GM12878 (cell line): ENCODE measurements around the gene CLDN6. TPM values are rescaled to one million over a fixed set of nuclear protein-coding genes. Genes with fewer than 3 reads are reported as not detected.

Experiments used
- ATAC-seq: fragments of 200-7000 bp; cut with Tn5 transposase; 3 replicates; pipeline ENCODE4 v1.9.1; 2020; ENCODE audit warnings: mild to moderate bottlenecking, moderate library complexity
- BruUV-seq: library from RNA; stranded (reverse); fragments of 400-500 nt; replicated peaks from 2 replicates; lab custom pipeline; 2021; lab: Mats Ljungman, UMichigan
- CTCF ChIA-PET: fragments of 300-600 bp; sonication (Branson Sonifier 250); formaldehyde crosslinking; extraction: SDS; loops from one replicate; lab custom pipeline; 2021; ENCODE audit warnings: inconsistent platforms; lab: Yijun Ruan, JAX
- POLR2A ChIA-PET: fragments of 350-600 bp; formaldehyde crosslinking; extraction: SDS; loops from one replicate; lab custom pipeline; 2021; ENCODE audit warnings: inconsistent platforms; lab: Charles Lee
- RAD21 ChIA-PET: fragments of 300-600 bp; sonication (Branson Sonifier 250); formaldehyde crosslinking; loops from one replicate; lab custom pipeline; 2023; ENCODE audit warnings: antibody characterized with exemption; ENCODE audit not compliant: unreplicated experiment; lab: Charles Lee
- SMC1A ChIA-PET: fragments of 300-600 bp; sonication (Branson Sonifier 250); formaldehyde crosslinking; loops from one replicate; lab custom pipeline; 2023; ENCODE audit not compliant: unreplicated experiment, uncharacterized antibody; lab: Charles Lee
- DNase-seq: peaks from one replicate; pipeline ENCODE4 v3.0.0-alpha.2; 2011; ENCODE audit warnings: low read depth, low spot score
- FAIRE-seq: peaks from 3 replicates; lab custom pipeline; 2011; peaks lifted over from hg19 to GRCh38; lab: Jason Lieb, UNC
- H2AFZ ChIP-seq: 2 replicates; pipeline ENCODE4 v1.6.0; 2011; ENCODE audit warnings: low read depth, low read length, control low read depth; ENCODE audit not compliant: control insufficient read depth
- H3K27ac ChIP-seq: 2 replicates; pipeline ENCODE4 v1.5.1; 2011; ENCODE audit warnings: control low read depth; ENCODE audit not compliant: control insufficient read depth, insufficient read depth
- H3K27me3 ChIP-seq, 2 experiments: replicated peaks in 1 of 2; 2 replicates each; pipeline versions ENCODE4 v1.6.0 to v1.6.1; 2011; ENCODE audit warnings: low read length in 1 of 2; ENCODE audit not compliant: control insufficient read depth in 2 of 2, insufficient read depth in 2 of 2
- H3K36me3 ChIP-seq, 2 experiments: 2 replicates each; pipeline ENCODE4 v1.5.1; 2011; ENCODE audit warnings: low read length in 1 of 2; ENCODE audit not compliant: control insufficient read depth in 2 of 2, insufficient read depth in 2 of 2
- H3K4me1 ChIP-seq: 2 replicates; pipeline ENCODE4 v1.6.1; 2011; ENCODE audit warnings: mild to moderate bottlenecking, low read length, moderate library complexity, mixed read lengths; ENCODE audit not compliant: control insufficient read depth, insufficient read depth
- H3K4me2 ChIP-seq: 2 replicates; pipeline ENCODE4 v1.6.0; 2011; ENCODE audit warnings: control low read depth; ENCODE audit not compliant: control insufficient read depth, insufficient read depth
- H3K4me3 ChIP-seq: fragments of 200-600 bp; sonication (generic); 2 replicates; pipeline ENCODE4 v1.5.1; 2016
- H3K79me2 ChIP-seq: 2 replicates; pipeline ENCODE4 v1.6.0; 2011; ENCODE audit warnings: low read length; ENCODE audit not compliant: control insufficient read depth, insufficient read depth
- H3K9ac ChIP-seq: 2 replicates; pipeline ENCODE4 v1.8.0; 2011; ENCODE audit warnings: low read length, control low read depth, mixed read lengths; ENCODE audit not compliant: control insufficient read depth, insufficient read depth
- H3K9me3 ChIP-seq: replicated peaks from 3 replicates; pipeline ENCODE4 v1.5.1; 2011; ENCODE audit warnings: mild to moderate bottlenecking, low read length; ENCODE audit not compliant: control insufficient read depth, insufficient read depth
- H4K20me1 ChIP-seq: 2 replicates; pipeline ENCODE4 v1.6.0; 2011; ENCODE audit not compliant: control insufficient read depth, insufficient read depth
- CEBPB ChIP-seq, 2 experiments: fragments of 150-350 bp in 1 of 2; IDR thresholded peaks; 2 replicates each; pipeline ENCODE4 v1.6.1; 2012 to 2014; ENCODE audit warnings: low read depth in 2 of 2, low read length in 2 of 2, borderline replicate concordance in 1 of 2, inconsistent platforms in 1 of 2
- FOS ChIP-seq: IDR thresholded peaks from 3 replicates; pipeline ENCODE4 v1.6.1; 2011; ENCODE audit warnings: borderline replicate concordance; ENCODE audit not compliant: insufficient read length; ENCODE audit errors: extremely low read depth
- IRF4 ChIP-seq: IDR thresholded peaks from 2 replicates; pipeline ENCODE4 v1.6.1; 2011; ENCODE audit warnings: low read depth, low read length
- POU2F2 ChIP-seq: IDR thresholded peaks from 3 replicates; pipeline ENCODE4 v1.6.1; 2011; ENCODE audit warnings: low read depth, mild to moderate bottlenecking, low read length, borderline replicate concordance
- SIX5 ChIP-seq: IDR thresholded peaks from 2 replicates; pipeline ENCODE4 v1.6.1; 2011; ENCODE audit warnings: mild to moderate bottlenecking, low read depth, low read length, moderate library complexity; ENCODE audit not compliant: severe bottlenecking
- SUPT20H ChIP-seq: IDR thresholded peaks from 2 replicates; pipeline ENCODE4 v1.6.1; 2011; ENCODE audit warnings: low read depth, mild to moderate bottlenecking, low read length, moderate library complexity, borderline replicate concordance; ENCODE audit not compliant: control insufficient read depth
- TCF3 ChIP-seq: IDR thresholded peaks from 2 replicates; pipeline ENCODE4 v1.6.1; 2012; ENCODE audit warnings: low read depth, mild to moderate bottlenecking, low read length, borderline replicate concordance; ENCODE audit not compliant: insufficient read depth
- WGBS: methylation state at CpG from one replicate; pipeline ENCODE4 v1.1.6; 2016; ENCODE audit warnings: low lambda C conversion rate; ENCODE audit not compliant: insufficient replicate concordance, insufficient coverage; ENCODE audit errors: missing lambda C conversion rate; 5-methylcytosine and 5-hydroxymethylcytosine counted together
- in situ Hi-C: fragments of 300-500 bp; cut with MboI; formaldehyde crosslinking; loops from 9 replicates; pipeline ENCODE4 v1.14.3; 2018; ENCODE audit warnings: mixed read lengths
- intact Hi-C: fragments of 100-400 bp; cut with micrococcal nuclease; formaldehyde crosslinking; loops from one replicate; pipeline ENCODE4 v1.14.2; 2022; ENCODE audit not compliant: unreplicated experiment
- polyA plus RNA-seq, 11 experiments: library from polyadenylated mRNA; depleted of rRNA in 4 of 11; unstranded in 6 of 11; stranded (reverse) in 5 of 11; fragments of >200 nt; fragmentation: Nextera tagmentation in 4 of 11; fragmentation: Illumina TruSeq in 1 of 11; extraction: Ambion mirVana in 4 of 11; extraction: Trizol in 1 of 11; gene quantifications; 1 replicate in 1 of 11; 2 replicates in 10 of 11; pipeline versions ENCODE4 v1.2.1 to v1.2.3, GENCODE V29; 2011 to 2016; ENCODE audit warnings: inconsistent platforms in 2 of 11, missing spikeins in 2 of 11, low read depth in 1 of 11
- total RNA-seq, 4 experiments: library from RNA; depleted of rRNA in 3 of 4; stranded (reverse); fragments of >200 nt in 3 of 4; fragmentation: Illumina TruSeq in 1 of 4; extraction: Trizol in 1 of 4; gene quantifications; 2 replicates each; pipeline versions ENCODE4 v1.2.1 to v1.2.3, GENCODE V29; 2013 to 2021
- TF ChIP-seq, protein P1 (sequence below): fragments of 450-650 bp; IDR thresholded peaks from 2 replicates; pipeline ENCODE4 v1.6.1; 2017; ENCODE audit warnings: borderline replicate concordance
- TF ChIP-seq, protein P2 (sequence below): IDR thresholded peaks from 2 replicates; pipeline ENCODE4 v1.6.1; 2012; ENCODE audit warnings: low read length, inconsistent platforms

CLDN6 gene
- total and polyA plus RNA-seq, 10 of the 15 experiments (the other 5 are each of a cell fraction or from before 2014, with no cell fraction given), result 0.15 to 0.26 (median 0.23) TPM; not detected in 7

DNA sequence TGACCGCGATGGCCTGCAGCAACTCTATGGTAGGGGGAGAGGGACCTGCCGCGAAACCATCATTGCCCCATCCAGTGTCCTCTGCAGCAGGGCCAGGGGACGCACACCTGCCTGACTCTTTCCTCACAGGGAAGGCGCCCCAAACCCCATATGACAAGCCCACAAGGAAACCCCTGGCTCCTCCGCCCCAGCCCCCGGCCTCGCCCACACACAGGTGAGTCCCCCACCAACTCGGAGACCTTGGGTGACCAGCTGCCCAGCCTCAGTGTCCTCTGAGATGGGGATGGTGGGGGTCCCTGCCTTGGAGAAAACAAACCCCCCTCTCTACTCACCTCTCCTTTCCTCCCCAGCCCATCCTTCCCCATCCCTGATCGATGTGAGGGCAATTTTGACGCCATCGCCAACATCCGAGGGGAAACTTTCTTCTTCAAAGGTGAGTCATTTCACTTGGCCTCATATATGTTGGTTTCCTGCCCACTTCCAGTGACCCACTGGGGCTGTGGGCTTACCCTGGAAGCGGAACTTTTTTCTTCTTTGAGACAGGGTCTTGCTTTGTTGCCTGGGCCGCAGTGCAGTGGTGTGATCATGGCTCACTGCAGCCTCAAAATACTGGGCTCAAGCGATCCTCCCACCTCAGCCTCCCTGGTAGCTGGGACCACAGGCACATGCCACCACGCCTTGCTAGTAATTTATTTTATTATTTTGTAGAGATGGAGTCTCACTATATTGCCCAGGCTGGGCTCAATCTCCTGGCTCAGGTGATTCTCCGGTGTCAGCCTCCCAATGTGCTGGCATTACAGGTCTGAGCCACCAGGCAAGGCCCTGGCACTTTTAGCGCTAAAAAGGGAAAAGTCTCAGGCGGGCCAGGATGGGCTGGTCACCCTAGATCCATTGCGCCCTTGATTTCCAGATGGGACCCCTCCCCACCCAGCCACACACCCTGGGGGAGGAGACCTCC is 39.5 kb upstream of the CLDN6 start:
- CTCF ChIA-PET, result interaction anchor here (0.9 to 9.5 kb wide), 18 partner anchors 9 to 110 kb away, joined by 3 to 174 read pairs (median 8); partner anchors contain the start of gene ZNF213
- BruUV-seq, result TSS peak; percentile 57
- FAIRE-seq (no peak), DNase-seq (no peak), ATAC-seq (no peak)
- Histone ChIP-seq H2AFZ (no peak overlapping the region), H3K4me2 (peak overlapping the region; percentile 75), H3K27ac (no peak overlapping the region), H4K20me1 (no peaks in the 10 kb centered on the region), H3K9me3 (no peaks in the 10 kb centered on the region), H3K36me3 (no peaks in the 10 kb centered on the region), H3K79me2 (no peaks in the 10 kb centered on the region), H3K9ac (no peak overlapping the region), H3K4me1 (peaks cover 16% of the 10 kb centered on the region), H3K4me3 (0 out of 2 replicates have a peak overlapping the region, but pooled peaks have one; percentile 87), H3K27me3 (no peaks in the 10 kb centered on the region)
- in situ Hi-C loops (no loop called here), intact Hi-C loops (loop anchor here (2.0 kb wide), 1 partner anchor 109 kb away; no protein-coding TSS in a partner anchor)
- SMC1A ChIA-PET, result interaction anchor here (0.9 to 3.9 kb wide), 5 partner anchors 17 to 77 kb away, joined by 3 to 53 read pairs (median 4); partner anchors contain the start of gene ZNF213
- WGBS, result 84% methylated on average over 22 of the region's 22 CpGs
- RAD21 ChIA-PET, result interaction anchor here (0.9 to 3.0 kb wide), 7 partner anchors 16 to 115 kb away, joined by 3 to 72 read pairs (median 7); partner anchors contain the start of gene ZNF213
- TF ChIP-seq, protein P1, sequence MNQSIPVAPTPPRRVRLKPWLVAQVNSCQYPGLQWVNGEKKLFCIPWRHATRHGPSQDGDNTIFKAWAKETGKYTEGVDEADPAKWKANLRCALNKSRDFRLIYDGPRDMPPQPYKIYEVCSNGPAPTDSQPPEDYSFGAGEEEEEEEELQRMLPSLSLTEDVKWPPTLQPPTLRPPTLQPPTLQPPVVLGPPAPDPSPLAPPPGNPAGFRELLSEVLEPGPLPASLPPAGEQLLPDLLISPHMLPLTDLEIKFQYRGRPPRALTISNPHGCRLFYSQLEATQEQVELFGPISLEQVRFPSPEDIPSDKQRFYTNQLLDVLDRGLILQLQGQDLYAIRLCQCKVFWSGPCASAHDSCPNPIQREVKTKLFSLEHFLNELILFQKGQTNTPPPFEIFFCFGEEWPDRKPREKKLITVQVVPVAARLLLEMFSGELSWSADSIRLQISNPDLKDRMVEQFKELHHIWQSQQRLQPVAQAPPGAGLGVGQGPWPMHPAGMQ, result no peak
- no peak for TF ChIP-seq CEBPB (IDR thresholded peaks at IDR 0.05; ENCODE audit: borderline replicate concordance in 1 of 2, low read depth in 2 of 2, low read length in 2 of 2)
- no peak for TF ChIP-seq TCF3
- no peak for TF ChIP-seq SUPT20H
- no peak for TF ChIP-seq FOS
- no peak for TF ChIP-seq POU2F2
- TF ChIP-seq, protein P2, sequence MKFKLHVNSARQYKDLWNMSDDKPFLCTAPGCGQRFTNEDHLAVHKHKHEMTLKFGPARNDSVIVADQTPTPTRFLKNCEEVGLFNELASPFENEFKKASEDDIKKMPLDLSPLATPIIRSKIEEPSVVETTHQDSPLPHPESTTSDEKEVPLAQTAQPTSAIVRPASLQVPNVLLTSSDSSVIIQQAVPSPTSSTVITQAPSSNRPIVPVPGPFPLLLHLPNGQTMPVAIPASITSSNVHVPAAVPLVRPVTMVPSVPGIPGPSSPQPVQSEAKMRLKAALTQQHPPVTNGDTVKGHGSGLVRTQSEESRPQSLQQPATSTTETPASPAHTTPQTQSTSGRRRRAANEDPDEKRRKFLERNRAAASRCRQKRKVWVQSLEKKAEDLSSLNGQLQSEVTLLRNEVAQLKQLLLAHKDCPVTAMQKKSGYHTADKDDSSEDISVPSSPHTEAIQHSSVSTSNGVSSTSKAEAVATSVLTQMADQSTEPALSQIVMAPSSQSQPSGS, result no peak
- no peak for TF ChIP-seq IRF4
- TF ChIP-seq SIX5, result no peak
- POLR2A ChIA-PET, result interaction anchor here (0.9 to 1.4 kb wide), 3 partner anchors 14 to 73 kb away, joined by 3 to 4 read pairs (median 3); no protein-coding TSS in a partner anchor
